GM13977 (cell line): ENCODE data around the gene PCP4L1.

Experiments used
- DNase-seq: peaks from one replicate; pipeline ENCODE4 v3.0.0; 2012; ENCODE audit warnings: low spot score
- in situ Hi-C: fragments of 300-500 bp; cut with MboI; formaldehyde crosslinking; loops from one replicate; pipeline ENCODE4 v1.12.0; 2022; ENCODE audit warnings: low sequenced_read_pairs, low pct_unique_long_range_greater_than_20kb, mixed read lengths, inconsistent platforms; ENCODE audit not compliant: unreplicated experiment
- TF ChIP-seq, protein P1 (sequence below): IDR thresholded peaks from 2 replicates; pipeline ENCODE4 v1.5.1; 2012; ENCODE audit warnings: mild to moderate bottlenecking, control low read depth; ENCODE audit not compliant: insufficient read depth; ENCODE audit errors: extremely low read depth, missing control alignments

Gene PCP4L1

DNA sequence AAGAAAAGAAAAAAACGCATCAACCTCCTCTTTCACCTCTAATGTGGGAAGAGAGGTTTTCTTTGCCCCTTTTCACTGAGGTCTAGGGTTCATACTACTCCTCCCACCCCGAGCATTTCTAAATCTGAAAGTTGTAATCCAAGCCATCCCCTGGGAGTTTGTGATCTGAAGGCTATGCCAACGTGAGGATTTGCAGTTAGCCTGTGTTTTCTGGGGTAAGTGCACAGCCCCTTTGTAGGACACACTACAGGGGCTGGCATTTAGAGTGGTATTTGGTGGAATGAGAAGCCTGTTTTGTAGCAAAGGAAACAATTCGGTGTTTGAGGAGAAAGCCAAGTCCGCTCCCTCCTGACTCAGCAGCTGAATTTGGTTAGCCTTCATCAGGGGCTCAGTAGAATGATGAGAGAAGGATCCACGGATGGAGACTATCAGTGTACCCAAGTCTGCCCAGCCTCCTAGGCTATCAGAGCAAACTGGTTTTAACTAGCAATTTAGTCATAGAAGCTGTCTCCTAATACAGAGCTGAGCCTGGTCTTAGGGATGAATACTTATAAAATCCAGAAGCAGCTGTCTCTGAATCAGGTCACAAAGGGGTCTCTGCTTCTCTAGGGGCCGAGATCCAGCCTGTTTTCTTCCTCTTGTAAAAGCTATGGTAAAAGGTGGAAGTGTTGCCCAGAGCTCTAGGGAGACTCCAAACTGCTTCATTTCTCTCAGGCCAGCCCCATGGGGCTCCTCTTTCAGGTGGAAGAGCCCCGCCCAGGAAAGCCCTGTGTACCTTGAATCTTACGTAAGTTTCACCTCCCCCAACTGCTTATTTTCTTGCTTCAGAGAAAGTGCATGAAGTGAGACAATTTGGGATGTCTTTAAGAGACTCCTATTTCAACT, 2.1 kb downstream of the PCP4L1 start:
- in situ Hi-C loops: no loop called here
- DNase-seq: no peak
- TF ChIP-seq, protein P1, sequence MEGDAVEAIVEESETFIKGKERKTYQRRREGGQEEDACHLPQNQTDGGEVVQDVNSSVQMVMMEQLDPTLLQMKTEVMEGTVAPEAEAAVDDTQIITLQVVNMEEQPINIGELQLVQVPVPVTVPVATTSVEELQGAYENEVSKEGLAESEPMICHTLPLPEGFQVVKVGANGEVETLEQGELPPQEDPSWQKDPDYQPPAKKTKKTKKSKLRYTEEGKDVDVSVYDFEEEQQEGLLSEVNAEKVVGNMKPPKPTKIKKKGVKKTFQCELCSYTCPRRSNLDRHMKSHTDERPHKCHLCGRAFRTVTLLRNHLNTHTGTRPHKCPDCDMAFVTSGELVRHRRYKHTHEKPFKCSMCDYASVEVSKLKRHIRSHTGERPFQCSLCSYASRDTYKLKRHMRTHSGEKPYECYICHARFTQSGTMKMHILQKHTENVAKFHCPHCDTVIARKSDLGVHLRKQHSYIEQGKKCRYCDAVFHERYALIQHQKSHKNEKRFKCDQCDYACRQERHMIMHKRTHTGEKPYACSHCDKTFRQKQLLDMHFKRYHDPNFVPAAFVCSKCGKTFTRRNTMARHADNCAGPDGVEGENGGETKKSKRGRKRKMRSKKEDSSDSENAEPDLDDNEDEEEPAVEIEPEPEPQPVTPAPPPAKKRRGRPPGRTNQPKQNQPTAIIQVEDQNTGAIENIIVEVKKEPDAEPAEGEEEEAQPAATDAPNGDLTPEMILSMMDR: no peak

DNA sequence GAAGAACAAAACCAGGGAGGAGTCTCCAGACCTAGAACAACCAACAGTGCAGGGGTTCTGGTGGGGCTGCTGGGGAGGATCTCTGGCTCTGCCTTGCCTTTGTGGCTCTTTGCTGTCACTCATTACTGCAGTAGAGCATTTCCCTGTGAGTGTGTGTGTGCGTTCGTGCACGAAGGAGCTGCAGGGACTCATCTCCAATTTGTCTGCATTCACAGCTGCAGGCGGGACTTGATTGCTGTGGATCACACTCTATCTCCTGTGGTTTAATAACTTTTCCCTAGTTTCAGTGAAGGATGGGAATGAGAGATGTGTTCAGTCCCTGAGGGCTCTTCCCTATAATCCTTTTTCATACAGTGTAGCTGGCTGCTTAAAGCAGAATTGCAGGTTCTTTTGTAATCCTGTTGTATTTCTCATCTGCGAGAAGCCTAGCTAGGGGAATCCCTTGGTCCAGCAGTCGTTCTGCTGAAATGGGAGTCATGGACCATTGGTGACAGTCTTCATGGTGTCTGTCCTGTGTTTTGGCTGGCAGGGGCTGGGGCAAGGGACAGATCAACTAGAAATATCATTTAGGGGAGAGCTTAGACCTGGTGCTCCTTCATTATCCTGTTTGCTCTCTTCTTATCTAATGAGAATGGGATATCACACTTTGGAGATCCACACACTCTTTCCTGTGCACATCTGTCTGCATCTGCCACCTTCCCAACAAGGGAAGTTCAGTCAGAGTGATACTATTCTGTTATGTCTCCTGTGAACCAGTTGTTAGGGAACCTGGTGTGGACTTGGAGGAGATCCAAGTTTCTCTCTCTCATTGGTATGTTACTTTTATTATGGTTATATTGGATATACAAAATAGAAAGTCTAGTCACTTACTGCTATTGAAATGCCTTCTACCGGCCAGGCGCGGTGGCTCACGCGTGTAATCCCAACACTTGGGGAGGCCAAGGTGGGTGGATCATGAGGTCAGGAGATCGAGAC, 3.0 kb downstream of the PCP4L1 start:
- in situ Hi-C loops: no loop called here
- no peak for DNase-seq
- TF ChIP-seq, protein P1: no peak

DNA sequence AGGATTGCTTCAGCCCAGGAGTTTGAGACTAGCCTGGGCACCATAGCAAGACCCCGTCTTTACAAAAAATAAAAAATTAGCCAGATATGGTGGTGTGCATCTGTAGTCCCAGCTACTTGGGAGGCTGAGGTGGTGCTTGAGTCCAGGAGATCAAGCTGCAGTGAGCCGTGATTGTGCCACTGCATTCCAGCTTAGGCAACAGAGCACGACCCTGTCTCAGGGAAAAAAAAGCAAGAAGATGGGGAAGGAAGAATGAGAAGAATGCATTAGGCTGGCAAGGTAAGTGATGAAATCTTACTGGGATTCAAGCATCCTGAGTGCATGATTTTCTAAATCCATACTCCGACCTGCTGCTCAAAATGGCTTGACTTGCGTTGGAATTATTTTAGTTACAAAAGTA, 6.8 kb downstream of the PCP4L1 start:
- DNase-seq: no peak
- in situ Hi-C loops: no loop called here
- TF ChIP-seq, protein P1: no peak

DNA sequence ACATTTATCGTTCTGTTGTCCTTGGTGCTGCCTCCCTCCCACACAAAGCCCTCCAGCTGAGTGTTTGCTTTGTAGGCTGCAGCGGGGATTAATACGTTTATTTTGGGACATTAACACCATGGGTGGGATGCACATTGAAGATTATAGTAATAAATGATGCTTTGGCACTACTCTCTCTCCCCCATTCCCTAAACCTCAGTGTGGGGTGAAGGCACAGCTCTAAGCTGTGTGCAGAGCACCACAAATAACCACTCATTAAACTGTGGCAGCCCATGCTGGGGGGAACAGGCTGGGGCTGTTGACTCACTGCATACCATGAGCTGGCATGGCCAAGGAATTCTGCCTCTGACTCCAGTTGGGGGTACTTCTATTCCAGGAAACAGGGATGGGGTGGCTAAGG, 7.7 kb downstream of the PCP4L1 start:
- TF ChIP-seq, protein P1: no peak
- in situ Hi-C loops: no loop called here
- DNase-seq: no peak

DNA sequence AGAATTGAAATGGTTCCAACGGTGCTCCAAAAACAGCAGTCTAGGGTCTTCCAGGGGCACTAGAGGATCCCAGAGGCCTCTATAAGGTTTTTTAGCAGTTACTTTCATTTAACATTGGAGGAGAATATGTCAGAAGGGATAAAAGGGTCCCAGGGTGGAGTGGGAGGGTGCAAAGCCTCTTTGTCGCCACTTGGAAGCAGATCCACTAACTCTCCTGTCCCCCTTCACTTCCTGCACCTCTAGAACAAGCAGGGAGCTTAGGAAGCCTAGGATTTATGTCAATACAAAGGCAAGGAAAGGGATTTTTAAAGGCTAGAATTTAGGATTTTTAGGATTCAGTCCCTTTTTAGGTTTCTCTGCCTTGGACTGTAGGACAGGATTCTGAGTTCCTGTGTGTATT, 8.3 kb downstream of the PCP4L1 start:
- in situ Hi-C loops: no loop called here
- no peak for DNase-seq
- TF ChIP-seq, protein P1: no peak

DNA sequence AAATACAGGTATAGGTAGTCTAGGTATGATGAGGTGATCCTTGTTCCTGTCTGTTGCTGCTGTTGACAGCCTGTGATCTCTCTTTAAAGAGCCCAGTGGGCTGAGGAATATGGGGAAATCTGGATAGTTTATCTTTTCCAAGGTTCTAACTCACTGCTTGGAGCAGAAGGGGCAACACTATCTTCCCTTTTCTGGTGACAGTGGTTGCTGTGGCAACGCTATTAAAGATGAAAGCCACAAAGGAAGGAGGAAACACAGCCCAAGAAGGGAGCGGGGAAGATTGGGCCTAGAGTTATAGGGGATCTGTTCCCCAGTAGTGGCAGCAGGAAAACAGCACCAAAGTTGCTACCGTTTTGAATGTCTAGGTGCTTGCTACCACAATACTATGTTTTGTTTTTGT, 8.8 kb downstream of the PCP4L1 start:
- in situ Hi-C loops: no loop called here
- DNase-seq: no peak
- TF ChIP-seq, protein P1: no peak
